Mesenteric fat pad (tissue), 1 donor: ENCODE measurements around the gene ZNF575. TPM values are rescaled to one million over a fixed set of nuclear protein-coding genes. Genes with fewer than 3 reads are reported as not detected.
A peak's percentile ranks its signal among the peaks of the same experiment; 100 is the strongest.

Experiments used
- DNase-seq: peaks from one replicate; pipeline ENCODE4 v3.0.0-alpha.2; 2020; ENCODE audit warnings: low spot score
- total RNA-seq: library from RNA; stranded (reverse); fragmentation: NEBNext Ultra II Directional; extraction: Animal tissue kit (Norgen Biotek cat#: 25700); gene quantifications from one replicate; pipeline ENCODE4 v1.2.1, GENCODE V29; 2021
- donor health status: DM: yes; HTN: yes; CAD: no.

Gene ZNF575
- total RNA-seq, 1 donor from 2014 or later, result 1.7 TPM

DNA sequence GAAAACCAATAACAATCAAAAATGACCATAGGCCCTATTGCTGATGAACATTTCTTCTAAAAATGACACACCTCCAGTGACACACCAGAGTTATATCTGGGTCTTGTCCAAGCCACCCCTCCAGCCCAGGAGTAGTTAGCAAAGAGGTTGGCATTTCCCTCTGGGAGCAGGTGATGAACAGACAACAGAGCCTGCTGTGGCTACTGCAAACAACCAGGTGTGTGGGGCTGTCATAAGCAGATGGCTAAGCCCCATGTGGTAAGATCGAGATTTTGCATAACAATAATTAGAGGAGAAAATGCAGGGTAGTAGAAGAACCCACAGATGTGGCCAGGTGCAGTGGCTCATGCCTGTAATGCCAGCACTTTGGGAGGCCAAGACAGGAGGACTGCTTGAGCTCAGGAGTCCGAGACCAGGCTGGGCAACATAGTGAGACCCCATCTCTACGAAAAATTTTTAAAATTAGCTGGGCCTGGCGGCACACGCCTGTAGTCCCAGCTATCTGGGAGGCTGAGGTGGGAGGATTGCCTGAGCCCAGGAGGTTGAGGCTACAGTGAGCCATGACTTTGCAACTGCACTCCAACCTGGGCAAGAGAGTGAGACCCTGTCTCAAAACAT is 37.3 kb downstream of the ZNF575 start:
- DNase-seq, result no peak

DNA sequence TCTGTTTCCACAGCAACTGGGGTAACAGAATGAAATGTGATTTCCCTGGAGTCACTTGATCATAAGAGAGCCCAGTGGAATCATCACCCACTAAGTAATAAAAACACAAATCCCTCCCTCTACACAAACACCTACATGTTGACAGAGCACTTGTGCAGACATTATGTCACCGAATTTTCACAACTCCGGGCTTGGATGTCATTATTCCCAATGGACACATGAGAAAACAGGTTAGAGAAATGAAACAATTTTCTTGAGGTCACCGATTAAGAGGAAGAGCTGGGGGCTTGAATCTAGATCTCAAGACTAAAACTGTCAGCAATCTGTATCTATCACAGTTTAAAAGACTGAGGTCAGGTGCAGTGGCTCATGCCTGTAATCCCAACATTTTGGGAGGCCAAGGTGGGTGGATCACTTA is 39.2 kb downstream of the ZNF575 start:
- DNase-seq, result no peak

GRCh38 chr19:43574424-43575155 is 41.6 kb downstream of the ZNF575 start:
- DNase-seq, result no peak

DNA sequence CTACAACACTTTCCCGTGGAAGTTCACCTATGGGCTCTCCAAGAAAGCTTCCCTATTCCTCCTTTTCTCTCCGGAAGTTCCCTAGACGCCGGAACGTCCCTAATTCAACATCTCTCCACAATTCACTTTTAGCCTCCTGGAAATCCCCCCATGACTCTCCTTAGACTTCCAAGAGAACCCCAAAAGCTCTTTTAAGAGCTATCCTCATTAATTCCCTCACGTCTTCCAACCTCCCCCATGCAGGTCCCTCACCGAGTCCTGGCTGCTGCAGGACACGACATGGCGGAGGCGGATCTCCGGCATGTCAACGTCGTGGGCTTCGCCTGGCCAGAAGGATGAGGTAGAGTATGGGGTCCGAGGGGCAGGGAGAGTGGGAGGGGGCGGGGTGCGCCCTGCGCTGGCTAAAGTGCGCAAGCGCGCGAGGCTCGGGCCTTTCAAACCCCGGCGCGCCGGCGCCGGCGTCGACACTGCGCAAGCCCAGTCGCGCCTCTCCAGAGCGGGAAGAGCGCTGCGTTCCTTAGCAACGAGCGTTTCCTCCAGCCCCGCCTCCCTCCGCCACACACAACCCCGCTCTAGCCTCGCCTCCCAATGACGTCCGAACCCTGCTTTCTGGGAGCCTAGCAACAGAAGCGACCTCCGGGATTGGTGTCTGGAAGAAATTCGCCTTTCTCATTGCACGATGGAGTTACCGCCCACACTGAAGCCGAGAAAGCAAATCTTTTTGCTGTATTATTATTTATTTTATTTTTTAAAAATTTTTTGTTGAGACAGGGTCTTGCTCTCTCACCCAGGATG is 42.4 kb downstream of the ZNF575 start, which contains the start of the genes PINLYP and XRCC1:
Gene PINLYP (plus strand): TSS at position 646 of the 795 bp plus-strand sequence. CDS start 1,391 bp downstream, outside the sequence.
Gene XRCC1 (minus strand): TSS at position 372 of the 795 bp plus-strand sequence. CDS start 69 bp downstream, at position 303.
- DNase-seq, result peak; percentile 99

DNA sequence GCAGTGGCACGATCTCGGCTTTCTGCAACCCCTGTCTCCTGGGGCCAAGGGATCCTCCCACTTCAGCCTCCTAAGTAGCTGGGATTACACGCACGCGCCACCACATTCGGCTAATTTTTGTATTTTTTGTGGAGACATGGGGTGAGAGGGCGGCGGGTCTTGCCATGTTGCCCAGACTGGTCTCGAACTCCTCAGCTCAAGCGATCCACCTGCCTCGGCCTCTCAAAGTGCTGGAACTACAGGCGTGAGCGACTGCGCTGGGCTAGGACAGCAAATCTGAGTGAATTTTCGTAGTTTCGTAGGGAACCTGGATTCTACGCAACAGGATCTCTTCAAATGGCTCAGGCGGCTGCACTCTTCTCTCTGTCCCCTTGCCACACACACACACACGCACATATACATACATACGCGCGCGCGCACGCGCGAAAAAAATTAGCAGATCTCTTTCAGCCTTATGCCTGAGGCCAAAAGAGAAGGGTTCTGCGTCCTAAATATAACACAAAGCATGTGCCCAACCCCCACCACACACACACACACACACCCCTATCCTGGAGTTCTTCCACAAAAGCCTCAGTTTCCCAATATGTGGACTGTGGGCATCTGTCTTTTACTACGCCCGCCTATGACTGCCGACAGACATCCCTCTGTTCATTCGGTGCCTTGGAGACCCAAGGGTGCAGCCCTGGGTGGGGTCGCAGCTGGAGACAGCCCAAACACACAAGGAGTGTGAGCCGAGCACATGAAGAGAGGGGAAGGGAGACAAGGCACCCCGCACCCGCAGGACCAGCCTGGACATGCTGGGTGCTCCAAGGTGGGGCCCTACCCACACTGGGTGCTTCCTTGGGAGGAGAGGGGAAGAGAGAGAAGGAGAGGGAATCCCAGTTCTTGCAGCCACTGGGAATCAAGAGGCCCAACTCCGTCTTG is 43.2 kb downstream of the ZNF575 start:
- no peak for DNase-seq

DNA sequence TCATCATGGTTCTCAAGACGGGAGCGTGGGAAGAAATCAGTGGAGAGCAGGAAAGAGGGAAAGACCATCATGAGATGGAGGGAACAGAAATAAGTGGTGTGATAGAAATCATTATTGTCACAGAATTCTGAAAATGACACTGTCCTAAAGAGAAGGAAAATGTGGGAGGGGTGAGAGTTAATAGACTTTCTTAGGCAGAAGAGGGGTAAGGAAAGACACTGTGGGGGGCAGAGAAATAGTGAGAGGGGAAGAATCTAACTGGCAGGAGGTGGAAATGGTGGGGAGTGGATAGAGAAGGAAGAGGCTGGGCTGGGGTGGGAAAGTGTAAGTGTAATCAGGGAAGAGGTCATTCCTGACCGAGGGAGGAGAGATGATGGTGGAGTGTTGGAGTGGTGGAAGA is 45.8 kb downstream of the ZNF575 start:
- DNase-seq, result no peak

GRCh38 chr19:43581467-43581866 is 48.5 kb downstream of the ZNF575 start:
- DNase-seq, result no peak

DNA sequence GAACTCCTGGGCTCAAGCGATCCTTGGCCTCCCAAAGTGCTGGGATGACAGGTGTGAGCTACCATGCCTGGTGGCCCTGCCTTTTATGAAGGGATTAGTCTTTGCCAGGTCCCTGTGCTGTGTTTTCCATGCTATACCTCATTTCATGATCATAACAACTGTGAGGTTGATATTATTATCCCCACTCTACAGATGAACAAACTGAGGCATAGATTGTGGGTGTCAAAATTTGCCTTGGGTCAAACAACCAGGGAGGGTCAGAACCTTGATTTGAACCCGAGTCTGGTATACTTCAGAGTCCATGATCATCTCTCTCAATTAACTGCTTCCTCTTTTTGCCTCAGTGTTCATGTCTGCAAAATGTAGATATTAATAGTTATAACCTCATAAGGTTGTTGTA is 49.5 kb downstream of the ZNF575 start:
- DNase-seq, result no peak

DNA sequence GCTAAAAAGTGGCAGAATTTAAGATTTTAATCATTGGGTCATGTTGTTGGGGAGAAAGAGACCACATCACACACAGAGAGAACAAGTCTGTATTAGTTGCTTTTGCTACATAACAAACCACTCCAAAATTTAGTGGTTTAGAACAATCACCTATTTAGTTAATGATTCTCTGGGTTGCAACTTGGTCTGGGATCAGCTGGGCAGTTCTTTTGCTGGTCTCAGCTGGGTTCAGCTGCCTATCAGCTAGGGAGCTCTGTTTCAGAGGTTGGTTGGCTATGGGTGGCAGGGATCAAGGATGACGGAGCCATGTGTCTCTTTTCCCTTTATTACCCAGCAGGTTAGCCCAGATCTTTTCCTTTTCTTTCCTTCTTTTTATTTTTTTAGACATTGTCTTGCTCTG is 51.5 kb downstream of the ZNF575 start:
- DNase-seq, result no peak

Other genes starting within 250 kb of the ZNF575 start
- gene CD177, start 179.5 kb upstream of the ZNF575 start, total RNA-seq, result 14.2 TPM
- not detected for gene TEX101, start 118.3 kb upstream of the ZNF575 start, total RNA-seq
- 3.0 TPM for gene LYPD3, start 67.6 kb upstream of the ZNF575 start, total RNA-seq
- gene PHLDB3, start 28.4 kb upstream of the ZNF575 start, total RNA-seq, result 5.5 TPM
- 20.4 TPM for gene ETHE1, start 6.0 kb upstream of the ZNF575 start, total RNA-seq
- 18.2 TPM for gene XRCC1, start 42.3 kb downstream of the ZNF575 start, total RNA-seq
- gene PINLYP, start 42.6 kb downstream of the ZNF575 start, total RNA-seq, result 2.2 TPM
- gene IRGQ, start 62.9 kb downstream of the ZNF575 start, total RNA-seq, result 21.7 TPM
- 12.1 TPM for gene ZNF576, start 63.4 kb downstream of the ZNF575 start, total RNA-seq
- 0.22 TPM for gene SRRM5, start 78.9 kb downstream of the ZNF575 start, total RNA-seq
- 19.2 TPM for gene ZNF428, start 86.4 kb downstream of the ZNF575 start, total RNA-seq
- 1.4 TPM for gene CADM4, start 106.7 kb downstream of the ZNF575 start, total RNA-seq
- gene PLAUR, start 137.0 kb downstream of the ZNF575 start, total RNA-seq, result 58.0 TPM
- not detected for gene IRGC, start 182.9 kb downstream of the ZNF575 start, total RNA-seq
- 21.1 TPM for gene SMG9, start 221.8 kb downstream of the ZNF575 start, total RNA-seq
- 3.1 TPM for gene KCNN4, start 247.8 kb downstream of the ZNF575 start, total RNA-seq